ENCODE results near the gene ZNF514. TPM values are rescaled to one million over a fixed set of nuclear protein-coding genes. Genes with fewer than 3 reads are reported as not detected.

The ZNF514 gene
- total and polyA plus RNA-seq, 2 of the 8 experiments (the other 6 are each of a cell fraction or from before 2014, with no cell fraction given), result 5.3 to 13.3 TPM

- Histone ChIP-seq H3K79me2 (ENCODE audit: control insufficient read depth in 1 of 2, insufficient read depth in 2 of 2, low read length in 2 of 2) (no peaks in the 10 kb centered on the region), H3K9ac (replicated peaks in 1 of 4; ENCODE audit: extremely low read depth in 1 of 4, low read depth in 3 of 4, low read length in 3 of 4) (no peak overlapping the region), H2BK12ac (ENCODE audit: low read depth, low read length) (no peak overlapping the region), H4K20me1 (replicated peaks in 1 of 2; ENCODE audit: control insufficient read depth in 1 of 2, insufficient read depth in 2 of 2, low read length in 2 of 2) (no peaks in the 10 kb centered on the region), H2BK20ac (ENCODE audit: low read length) (no peak overlapping the region), H3K79me1 (ENCODE audit: low read depth, low read length) (no peaks in the 10 kb centered on the region), H2BK5ac (ENCODE audit: low read depth, low read length) (no peak overlapping the region), H3K18ac (ENCODE audit: extremely low read depth, low read length) (no peak overlapping the region), H2AFZ (ENCODE audit: low read length) (no peak overlapping the region), H3K4me1 (replicated peaks in 1 of 4; ENCODE audit: control insufficient read depth in 3 of 4, insufficient read depth in 4 of 4, low read length in 3 of 4) (no peaks in the 10 kb centered on the region), H4K91ac (replicated peaks; ENCODE audit: insufficient read length, low read length) (no peak overlapping the region), H2BK120ac (replicated peaks; ENCODE audit: low read depth, low read length) (no peak overlapping the region), H2BK15ac (ENCODE audit: low read length) (no peak overlapping the region), H3K36me3 (ENCODE audit: control insufficient read depth in 2 of 4, insufficient read depth in 4 of 4, low read length in 3 of 4) (peaks cover 0 to 27% (median 11%) of the 10 kb centered on the region in 4 experiments; a peak in 7 of 8 replicates), H3K4me3 (ENCODE audit: extremely low read depth in 1 of 4, insufficient read depth in 2 of 4, low read depth in 3 of 4, low read length in 4 of 4) (no peak overlapping the region), H4K5ac (ENCODE audit: insufficient read length, low read depth, low read length) (no peak overlapping the region), H3K4ac (replicated peaks; ENCODE audit: insufficient read length, low read depth, low read length) (no peak overlapping the region), H3K23ac (ENCODE audit: insufficient read length) (no peak overlapping the region), H3K56ac (replicated peaks; ENCODE audit: insufficient read length, low read depth, low read length) (no peak overlapping the region), H3K14ac (ENCODE audit: insufficient read length) (no peak overlapping the region), H3K4me2 (ENCODE audit: insufficient read depth in 1 of 2, low read depth in 2 of 2, low read length in 2 of 2) (no peak overlapping the region), H3K23me2 (ENCODE audit: low read depth, low read length) (no peaks in the 10 kb centered on the region), H2AK5ac (ENCODE audit: low read depth, low read length) (no peak overlapping the region), H4K8ac (ENCODE audit: extremely low read depth, insufficient read depth, low read length) (no peak overlapping the region), H3K27ac (ENCODE audit: low read depth, low read length) (no peak overlapping the region), H3K27me3 (replicated peaks in 1 of 4; ENCODE audit: control insufficient read depth in 3 of 4, extremely low read depth in 1 of 4, insufficient read depth in 3 of 4, low read length in 3 of 4) (no peaks in the 10 kb centered on the region), H3K9me3 (ENCODE audit: insufficient read depth in 2 of 2, low read depth in 1 of 2, low read length in 1 of 2) (peaks cover 44 to 58% of the 10 kb centered on the region in 2 experiments)
- DNase-seq (ENCODE audit: low read depth in 1 of 2, low spot score in 2 of 2) (no peak), FAIRE-seq (no peak)
- CTCF ChIA-PET (ENCODE audit: partially characterized antibody), result no interaction called here
- 86% methylated on average over 3 of the region's 3 CpGs; no CpG with 5 or more reads in 1 of the 2 experiments for WGBS, 2 experiments (ENCODE audit: extremely low coverage in 1 of 2, insufficient coverage in 1 of 2, insufficient read length in 1 of 2, insufficient replicate concordance in 2 of 2, low coverage in 1 of 2, low lambda C conversion rate in 2 of 2, missing lambda C conversion rate in 1 of 2)
- TF ChIP-seq CEBPB (IDR thresholded peaks at IDR 0.05; ENCODE audit: low read depth, low read length), result no peak
- no peak for TF ChIP-seq ATF2 (IDR thresholded peaks at IDR 0.05; ENCODE audit: low read length)
- no peak for TF ChIP-seq SP4 (IDR thresholded peaks at IDR 0.05; ENCODE audit: low read length)
- TF ChIP-seq TAF1 (IDR thresholded peaks at IDR 0.05; ENCODE audit: low read depth, low read length), result no peak
- no peak for TF ChIP-seq NRF1 (IDR thresholded peaks at IDR 0.05; ENCODE audit: low read depth, low read length)
- POLR2A ChIA-PET (ENCODE audit: partially characterized antibody), result no interaction called here
These were observed 25.5 kb upstream of the ZNF514 start for GRCh38 chr2:95185197-95185596.

All from H1 (cell line).